Body of pancreas (tissue), 4 donors: Measurements from ENCODE around the gene DPYD.

Experiments
- CTCF ChIP-seq, 7 experiments: fragments of 450-650 bp in 4 of 7; fragments of 200-600 bp in 3 of 7; sonication (generic) in 3 of 7; IDR thresholded peaks; one replicate each; pipeline ENCODE4 v1.5.1; 2016 to 2019; ENCODE audit warnings: antibody characterized with exemption in 7 of 7
- POLR2A ChIP-seq, 3 donors: fragments of 450-650 bp; IDR thresholded peaks; one replicate each; pipeline ENCODE4 v1.6.1; 2016; ENCODE audit warnings: antibody characterized with exemption in 3 of 3, mild to moderate bottlenecking in 2 of 3

GRCh38 chr1:97160818-97161217, 760.0 kb downstream of the DPYD start:
- TF ChIP-seq CTCF (IDR thresholded peaks at IDR 0.05) (no peak), POLR2A (IDR thresholded peaks at IDR 0.05) (no peak)
